CD14-positive monocyte (primary cell): ENCODE data around the gene ZNRF1. TPM values are rescaled to one million over a fixed set of nuclear protein-coding genes. Genes with fewer than 3 reads are reported as not detected.

Experiments
- DNase-seq, 3 donors: peaks; one replicate each; pipeline ENCODE4 v3.0.0-alpha.2; 2011 to 2022
- H2AFZ ChIP-seq: 2 replicates; pipeline ENCODE4 v1.6.0; 2012; ENCODE audit warnings: mild to moderate bottlenecking, low read depth, low read length, inconsistent platforms; ENCODE audit not compliant: insufficient read depth, poor library complexity, severe bottlenecking
- H3K27ac ChIP-seq, 2 donors: 1 replicate in 1 of 2; 2 replicates in 1 of 2; pipeline ENCODE4 v1.5.1; 2012 to 2013; ENCODE audit warnings: low read length in 2 of 2, control low read depth in 1 of 2, inconsistent platforms in 1 of 2, low read depth in 1 of 2, mild to moderate bottlenecking in 1 of 2
- H3K27me3 ChIP-seq, 2 donors: one replicate each; pipeline versions ENCODE4 v1.6.0 to v1.6.1; 2011 to 2013; ENCODE audit warnings: low read length in 2 of 2; ENCODE audit not compliant: control insufficient read depth in 2 of 2, insufficient read depth in 2 of 2
- H3K36me3 ChIP-seq, 2 donors: replicated peaks in 1 of 2; 1 replicate in 1 of 2; 2 replicates in 1 of 2; pipeline versions ENCODE4 v1.5.1 to v1.6.1; 2012 to 2013; ENCODE audit warnings: low read length in 2 of 2, control low read depth in 1 of 2, inconsistent platforms in 1 of 2, mild to moderate bottlenecking in 1 of 2; ENCODE audit not compliant: insufficient read depth in 2 of 2, control insufficient read depth in 1 of 2
- H3K4me1 ChIP-seq, 2 donors: 1 replicate in 1 of 2; 2 replicates in 1 of 2; pipeline versions ENCODE4 v1.5.1 to v1.6.1; 2012 to 2013; ENCODE audit warnings: low read length in 2 of 2, control low read depth in 1 of 2, inconsistent platforms in 1 of 2, mild to moderate bottlenecking in 1 of 2, moderate library complexity in 1 of 2; ENCODE audit not compliant: insufficient read depth in 2 of 2, control insufficient read depth in 1 of 2
- H3K4me2 ChIP-seq: replicated peaks from 2 replicates; pipeline ENCODE3; 2012; ENCODE audit warnings: low read length, moderate library complexity, mild to moderate bottlenecking; ENCODE audit not compliant: poor library complexity, severe bottlenecking; ENCODE audit errors: extremely low read depth
- H3K4me3 ChIP-seq, 3 experiments: fragments of 200-600 bp in 1 of 3; sonication (generic) in 1 of 3; replicated peaks in 1 of 3; 1 replicate in 2 of 3; 2 replicates in 1 of 3; pipeline ENCODE4 v1.5.1; 2011 to 2013; ENCODE audit warnings: low read length in 3 of 3, mild to moderate bottlenecking in 3 of 3, control low read depth in 2 of 3, low read depth in 2 of 3, inconsistent platforms in 1 of 3, moderate library complexity in 1 of 3
- H3K79me2 ChIP-seq: 2 replicates; pipeline ENCODE4 v1.6.0; 2012; ENCODE audit warnings: mild to moderate bottlenecking, control low read depth, inconsistent platforms, low read length, moderate library complexity; ENCODE audit not compliant: insufficient read depth
- H3K9ac ChIP-seq: 2 replicates; pipeline ENCODE4 v1.6.0; 2017; ENCODE audit warnings: low read length, mild to moderate bottlenecking; ENCODE audit not compliant: insufficient read depth, poor library complexity, severe bottlenecking
- H3K9me3 ChIP-seq, 2 donors: replicated peaks in 1 of 2; 1 replicate in 1 of 2; 2 replicates in 1 of 2; pipeline versions ENCODE4 v1.5.1 to v1.6.1; 2012 to 2013; ENCODE audit warnings: low read length in 2 of 2, control low read depth in 1 of 2; ENCODE audit not compliant: control insufficient read depth in 1 of 2, insufficient read depth in 1 of 2
- H4K20me1 ChIP-seq: 2 replicates; pipeline ENCODE4 v1.6.0; 2012; ENCODE audit warnings: mild to moderate bottlenecking, low read length, control low read depth, moderate library complexity; ENCODE audit not compliant: insufficient read depth
- H3K27ac Mint-ChIP-seq, 7 donors: one replicate each; pipeline ENCODE4 v1.8.0; 2020; ENCODE audit warnings: mild to moderate bottlenecking in 7 of 7, mixed read lengths in 7 of 7, moderate library complexity in 6 of 7, inconsistent platforms in 2 of 7
- H3K27me3 Mint-ChIP-seq, 3 donors: one replicate each; pipeline ENCODE4 v1.8.0; 2021 to 2022; ENCODE audit warnings: low read depth in 3 of 3, mild to moderate bottlenecking in 3 of 3, mixed read lengths in 3 of 3, moderate library complexity in 3 of 3, inconsistent platforms in 1 of 3
- H3K36me3 Mint-ChIP-seq, 2 donors: one replicate each; pipeline ENCODE4 v1.8.0; 2020; ENCODE audit warnings: mixed read lengths in 2 of 2, inconsistent platforms in 1 of 2, mild to moderate bottlenecking in 1 of 2
- H3K4me1 Mint-ChIP-seq: one replicate; pipeline ENCODE4 v1.8.0; 2020; ENCODE audit warnings: mild to moderate bottlenecking, mixed read lengths
- H3K4me3 Mint-ChIP-seq, 2 donors: one replicate each; pipeline ENCODE4 v1.8.0; 2020; ENCODE audit warnings: mild to moderate bottlenecking in 2 of 2, mixed read lengths in 2 of 2, moderate library complexity in 1 of 2
- H3K9me3 Mint-ChIP-seq, 7 donors: one replicate each; pipeline ENCODE4 v1.8.0; 2020 to 2022; ENCODE audit warnings: mixed read lengths in 7 of 7, mild to moderate bottlenecking in 6 of 7, moderate library complexity in 6 of 7, inconsistent platforms in 2 of 7
- WGBS: methylation state at CpG from one replicate; pipeline ENCODE4 v1.1.5; 2013; ENCODE audit warnings: missing lambda C conversion rate; ENCODE audit not compliant: insufficient coverage; 5-methylcytosine and 5-hydroxymethylcytosine counted together
- intact Hi-C, 2 donors: fragments of 100-400 bp; cut with micrococcal nuclease; formaldehyde crosslinking; loops; one replicate each; pipeline versions ENCODE4 v1.15.0 to v1.15.1; 2023
- polyA plus RNA-seq, 3 donors: library from polyadenylated mRNA; depleted of rRNA in 1 of 3; unstranded in 2 of 3; stranded (reverse) in 1 of 3; fragments of 300-500 nt in 2 of 3; fragments of >200 nt in 1 of 3; fragmentation: Illumina TruSeq in 2 of 3; gene quantifications; 1 replicate in 2 of 3; 2 replicates in 1 of 3; pipeline ENCODE4 v1.2.3, GENCODE V29; 2012 to 2021
- TF ChIP-seq, protein P1 (sequence below): fragments of 200-600 bp; IDR thresholded peaks from one replicate; pipeline ENCODE4 v1.8.0; 2022; ENCODE audit warnings: antibody characterized with exemption, mild to moderate bottlenecking

The ZNRF1 gene
- polyA plus RNA-seq, 3 donors: 1.9 to 5.3 (median 4.3) TPM

GRCh38 chr16:75026892-75027391 lies 28.1 kb downstream of the ZNRF1 start:
- Mint-ChIP-seq H3K27ac (no peak overlapping the region), H3K27me3 (peaks cover 0 to 2% (median 0%) of the 10 kb centered on the region in 3 donors), H3K4me1 (peaks cover 26% of the 10 kb centered on the region), H3K4me3 (no peak overlapping the region), H3K36me3 (peaks cover 0 to under 1% of the 10 kb centered on the region in 2 donors), H3K9me3 (peaks cover under 1 to 1% (median 1%) of the 10 kb centered on the region in 7 donors)
- Histone ChIP-seq H3K27ac (no peak overlapping the region), H3K79me2 (peaks cover 68% of the 10 kb centered on the region), H3K4me3 (no peak overlapping the region), H3K9me3 (peaks cover under 1 to 1% of the 10 kb centered on the region in 2 donors), H3K9ac (no peak overlapping the region), H3K4me2 (no peak overlapping the region), H3K4me1 (peaks cover 23 to 28% of the 10 kb centered on the region in 2 donors), H3K36me3 (peaks cover 0 to under 1% of the 10 kb centered on the region in 2 donors), H4K20me1 (no peaks in the 10 kb centered on the region), H2AFZ (no peak overlapping the region), H3K27me3 (no peaks in the 10 kb centered on the region)
- TF ChIP-seq, protein P1, sequence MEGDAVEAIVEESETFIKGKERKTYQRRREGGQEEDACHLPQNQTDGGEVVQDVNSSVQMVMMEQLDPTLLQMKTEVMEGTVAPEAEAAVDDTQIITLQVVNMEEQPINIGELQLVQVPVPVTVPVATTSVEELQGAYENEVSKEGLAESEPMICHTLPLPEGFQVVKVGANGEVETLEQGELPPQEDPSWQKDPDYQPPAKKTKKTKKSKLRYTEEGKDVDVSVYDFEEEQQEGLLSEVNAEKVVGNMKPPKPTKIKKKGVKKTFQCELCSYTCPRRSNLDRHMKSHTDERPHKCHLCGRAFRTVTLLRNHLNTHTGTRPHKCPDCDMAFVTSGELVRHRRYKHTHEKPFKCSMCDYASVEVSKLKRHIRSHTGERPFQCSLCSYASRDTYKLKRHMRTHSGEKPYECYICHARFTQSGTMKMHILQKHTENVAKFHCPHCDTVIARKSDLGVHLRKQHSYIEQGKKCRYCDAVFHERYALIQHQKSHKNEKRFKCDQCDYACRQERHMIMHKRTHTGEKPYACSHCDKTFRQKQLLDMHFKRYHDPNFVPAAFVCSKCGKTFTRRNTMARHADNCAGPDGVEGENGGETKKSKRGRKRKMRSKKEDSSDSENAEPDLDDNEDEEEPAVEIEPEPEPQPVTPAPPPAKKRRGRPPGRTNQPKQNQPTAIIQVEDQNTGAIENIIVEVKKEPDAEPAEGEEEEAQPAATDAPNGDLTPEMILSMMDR: no peak
- intact Hi-C loops: loop anchor here in 1 of 2 donors (5.0 kb wide), 1 partner anchor 35 kb away; no protein-coding TSS in a partner anchor
- 80% methylated on average over 1 of the region's 2 CpGs for WGBS
- DNase-seq: no peak

GRCh38 chr16:75027520-75028300 lies 28.9 kb downstream of the ZNRF1 start:
- Histone ChIP-seq H3K9ac (no peak overlapping the region), H3K4me3 (no peak overlapping the region), H3K27me3 (no peaks in the 10 kb centered on the region), H3K4me2 (no peak overlapping the region), H3K4me1 (peaks cover 23 to 28% of the 10 kb centered on the region in 2 donors), H3K79me2 (peaks cover 72% of the 10 kb centered on the region), H4K20me1 (no peaks in the 10 kb centered on the region), H3K36me3 (no peaks in the 10 kb centered on the region), H3K27ac (no peak overlapping the region), H3K9me3 (no peaks in the 10 kb centered on the region), H2AFZ (no peak overlapping the region)
- Mint-ChIP-seq H3K9me3 (no peaks in the 10 kb centered on the region), H3K27ac (no peak overlapping the region), H3K27me3 (peaks cover 0 to 2% (median 0%) of the 10 kb centered on the region in 3 donors), H3K36me3 (no peaks in the 10 kb centered on the region), H3K4me1 (peaks cover 28% of the 10 kb centered on the region), H3K4me3 (no peak overlapping the region)
- WGBS: 94% methylated on average over 3 of the region's 6 CpGs
- DNase-seq: no peak
- intact Hi-C loops: loop anchor here in 1 of 2 donors (5.0 kb wide), 1 partner anchor 35 kb away; no protein-coding TSS in a partner anchor
- TF ChIP-seq, protein P1: no peak
